Choroid plexus epithelial cell (primary cell): ENCODE results near the gene SEPTIN2.

Source experiments
- DNase-seq: peaks from one replicate; pipeline ENCODE4 v3.0.0-alpha.2; 2010; ENCODE audit warnings: low read depth
- H3K4me3 ChIP-seq: 2 replicates; pipeline ENCODE4 v1.5.1; 2011; ENCODE audit warnings: low read depth, mild to moderate bottlenecking, control low read depth, low read length, moderate library complexity
- TF ChIP-seq, protein P1 (sequence below): conservative IDR thresholded peaks from 2 replicates; pipeline ENCODE4 v1.5.1; 2011; ENCODE audit warnings: low read depth, mild to moderate bottlenecking, control low read depth, inconsistent platforms, low read length, moderate library complexity

SEPTIN2 gene

GRCh38 chr2:241279413-241279812, 36.3 kb upstream of the SEPTIN2 start:
- H3K4me3 ChIP-seq, result no peak overlapping the region
- TF ChIP-seq, protein P1, sequence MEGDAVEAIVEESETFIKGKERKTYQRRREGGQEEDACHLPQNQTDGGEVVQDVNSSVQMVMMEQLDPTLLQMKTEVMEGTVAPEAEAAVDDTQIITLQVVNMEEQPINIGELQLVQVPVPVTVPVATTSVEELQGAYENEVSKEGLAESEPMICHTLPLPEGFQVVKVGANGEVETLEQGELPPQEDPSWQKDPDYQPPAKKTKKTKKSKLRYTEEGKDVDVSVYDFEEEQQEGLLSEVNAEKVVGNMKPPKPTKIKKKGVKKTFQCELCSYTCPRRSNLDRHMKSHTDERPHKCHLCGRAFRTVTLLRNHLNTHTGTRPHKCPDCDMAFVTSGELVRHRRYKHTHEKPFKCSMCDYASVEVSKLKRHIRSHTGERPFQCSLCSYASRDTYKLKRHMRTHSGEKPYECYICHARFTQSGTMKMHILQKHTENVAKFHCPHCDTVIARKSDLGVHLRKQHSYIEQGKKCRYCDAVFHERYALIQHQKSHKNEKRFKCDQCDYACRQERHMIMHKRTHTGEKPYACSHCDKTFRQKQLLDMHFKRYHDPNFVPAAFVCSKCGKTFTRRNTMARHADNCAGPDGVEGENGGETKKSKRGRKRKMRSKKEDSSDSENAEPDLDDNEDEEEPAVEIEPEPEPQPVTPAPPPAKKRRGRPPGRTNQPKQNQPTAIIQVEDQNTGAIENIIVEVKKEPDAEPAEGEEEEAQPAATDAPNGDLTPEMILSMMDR, result no peak
- peak; percentile 52 for DNase-seq

DNA sequence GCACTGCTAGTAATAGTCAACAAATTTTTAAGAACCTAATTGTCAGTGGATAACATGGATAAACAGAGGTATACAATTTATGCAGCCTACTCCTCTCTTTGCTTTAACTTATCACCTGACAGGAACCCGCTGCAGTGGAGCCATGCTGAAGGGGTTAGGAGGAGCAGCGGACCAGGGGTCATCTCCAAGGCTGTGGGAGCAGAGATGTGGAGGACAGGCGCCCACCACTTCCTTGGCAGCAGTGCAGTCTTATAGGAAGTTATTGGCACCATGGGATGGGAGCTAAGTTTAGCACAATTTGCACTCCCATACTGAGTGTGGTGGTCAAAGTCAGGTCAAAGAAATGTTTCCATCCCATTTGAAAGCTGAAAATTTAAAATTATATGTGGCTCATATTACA, 35.9 kb upstream of the SEPTIN2 start:
- no peak for DNase-seq
- TF ChIP-seq, protein P1, result no peak
- no peak overlapping the region for H3K4me3 ChIP-seq

- no peak for DNase-seq
- TF ChIP-seq, protein P1, result no peak
- no peak overlapping the region for H3K4me3 ChIP-seq
Observed at GRCh38 chr2:241280291-241280690, 35.4 kb upstream of the SEPTIN2 start.

DNA sequence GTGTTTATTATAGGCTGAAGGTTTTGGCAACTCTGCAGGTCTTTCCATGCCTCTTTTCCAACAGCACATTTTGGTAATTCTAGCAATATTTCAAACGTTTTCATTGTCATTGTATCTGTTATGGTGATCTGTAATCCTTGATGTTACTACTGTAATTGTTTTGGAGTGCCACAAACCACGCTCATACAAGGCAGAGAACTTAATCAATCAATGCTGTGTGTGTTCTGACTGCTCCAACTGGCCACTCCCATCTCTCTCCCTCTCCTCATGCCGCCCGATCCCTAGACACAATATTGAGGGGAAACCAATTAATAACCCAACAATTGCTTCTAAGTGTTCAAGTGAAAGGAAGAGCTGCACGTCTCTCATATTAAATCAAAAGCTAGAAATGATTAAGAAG, 33.2 kb upstream of the SEPTIN2 start:
- H3K4me3 ChIP-seq, result no peak overlapping the region
- DNase-seq, result no peak
- TF ChIP-seq, protein P1, result no peak

GRCh38 chr2:241285596-241285995, 30.1 kb upstream of the SEPTIN2 start:
- no peak for DNase-seq
- H3K4me3 ChIP-seq, result no peak overlapping the region
- TF ChIP-seq, protein P1, result no peak

DNA sequence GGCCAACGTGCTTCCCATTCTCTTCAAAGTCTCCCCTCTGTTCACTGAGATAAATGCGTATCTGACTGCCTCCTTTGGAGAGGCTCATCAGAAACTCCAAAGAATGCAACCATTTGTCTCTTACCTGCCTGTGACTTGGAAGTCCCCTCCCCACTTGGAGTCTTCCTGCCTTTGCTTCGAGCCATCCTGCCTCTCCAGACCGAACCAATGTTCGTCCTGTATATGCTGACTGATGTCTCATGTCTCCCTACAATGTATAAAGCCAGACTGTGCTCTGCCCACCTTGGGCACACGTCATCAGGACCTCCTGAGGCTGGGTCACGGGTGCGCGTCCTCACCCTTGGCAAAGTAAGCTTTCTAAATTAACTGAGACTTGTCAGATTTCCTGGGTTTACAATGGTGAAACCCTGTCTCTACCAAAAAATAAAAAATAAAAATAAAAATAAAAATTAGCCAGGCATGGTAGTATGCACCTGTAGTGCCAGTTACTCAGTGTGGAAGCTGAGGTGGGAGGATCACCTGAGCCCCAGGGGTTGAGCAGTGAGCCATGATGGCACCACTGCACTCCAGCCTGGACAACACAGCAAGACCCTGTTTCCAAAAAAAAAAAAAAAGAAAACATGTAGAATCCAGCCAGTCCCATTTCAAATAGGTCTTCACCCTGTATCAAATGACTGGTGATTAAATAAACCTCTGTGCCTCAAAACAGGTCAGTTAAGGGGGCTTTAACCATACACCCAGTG, 29.2 kb upstream of the SEPTIN2 start:
- H3K4me3 ChIP-seq, result no peak overlapping the region
- peak; percentile 35 for DNase-seq
- TF ChIP-seq, protein P1, result no peak

DNA sequence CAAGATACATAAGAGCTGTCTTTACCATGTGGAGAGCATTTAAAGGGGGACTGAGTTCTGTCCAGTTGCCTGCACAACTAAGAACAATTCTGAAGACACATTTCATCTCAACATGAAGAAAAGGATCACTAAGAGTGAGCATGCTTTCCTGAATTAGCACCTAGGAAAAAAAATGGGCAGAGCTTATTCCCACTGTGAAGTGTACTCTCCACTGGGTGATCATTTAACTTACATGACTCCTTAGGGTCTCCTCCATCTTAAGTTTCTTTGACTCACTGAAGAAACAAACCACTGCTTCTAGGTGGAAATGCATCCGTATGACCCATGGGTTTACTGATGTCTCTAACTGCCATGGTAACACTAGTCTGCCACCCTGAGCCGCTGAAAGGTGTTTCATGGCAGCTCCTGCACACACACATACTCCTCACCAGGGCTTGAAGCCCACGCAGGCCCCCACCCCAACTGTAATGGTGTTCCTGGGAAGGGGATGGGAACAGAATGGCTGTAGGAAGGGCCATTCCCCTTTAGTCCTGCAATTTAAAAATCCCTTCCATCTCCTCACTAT, 27.3 kb upstream of the SEPTIN2 start:
- TF ChIP-seq, protein P1, result no peak
- DNase-seq, result no peak
- no peak overlapping the region for H3K4me3 ChIP-seq
